C4-2B (cell line): ENCODE results near the gene SYCN.

Experiments
- H3K27ac ChIP-seq: fragments of 450-650 bp; 2 replicates; pipeline ENCODE4 v1.5.1; 2017
- ZFX ChIP-seq: fragments of 450-650 bp; IDR thresholded peaks from 2 replicates; pipeline ENCODE4 v1.6.1; 2017
- TF ChIP-seq, protein P1 (sequence below): fragments of 450-650 bp; conservative IDR thresholded peaks from 2 replicates; pipeline ENCODE4 v1.5.1; 2017; ENCODE audit warnings: mild to moderate bottlenecking

Gene SYCN

GRCh38 chr19:39173502-39173991 is 30.5 kb downstream of the SYCN start:
- H3K27ac ChIP-seq, result no peak overlapping the region
- TF ChIP-seq, protein P1, sequence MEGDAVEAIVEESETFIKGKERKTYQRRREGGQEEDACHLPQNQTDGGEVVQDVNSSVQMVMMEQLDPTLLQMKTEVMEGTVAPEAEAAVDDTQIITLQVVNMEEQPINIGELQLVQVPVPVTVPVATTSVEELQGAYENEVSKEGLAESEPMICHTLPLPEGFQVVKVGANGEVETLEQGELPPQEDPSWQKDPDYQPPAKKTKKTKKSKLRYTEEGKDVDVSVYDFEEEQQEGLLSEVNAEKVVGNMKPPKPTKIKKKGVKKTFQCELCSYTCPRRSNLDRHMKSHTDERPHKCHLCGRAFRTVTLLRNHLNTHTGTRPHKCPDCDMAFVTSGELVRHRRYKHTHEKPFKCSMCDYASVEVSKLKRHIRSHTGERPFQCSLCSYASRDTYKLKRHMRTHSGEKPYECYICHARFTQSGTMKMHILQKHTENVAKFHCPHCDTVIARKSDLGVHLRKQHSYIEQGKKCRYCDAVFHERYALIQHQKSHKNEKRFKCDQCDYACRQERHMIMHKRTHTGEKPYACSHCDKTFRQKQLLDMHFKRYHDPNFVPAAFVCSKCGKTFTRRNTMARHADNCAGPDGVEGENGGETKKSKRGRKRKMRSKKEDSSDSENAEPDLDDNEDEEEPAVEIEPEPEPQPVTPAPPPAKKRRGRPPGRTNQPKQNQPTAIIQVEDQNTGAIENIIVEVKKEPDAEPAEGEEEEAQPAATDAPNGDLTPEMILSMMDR, result no peak
- no peak for TF ChIP-seq ZFX

DNA sequence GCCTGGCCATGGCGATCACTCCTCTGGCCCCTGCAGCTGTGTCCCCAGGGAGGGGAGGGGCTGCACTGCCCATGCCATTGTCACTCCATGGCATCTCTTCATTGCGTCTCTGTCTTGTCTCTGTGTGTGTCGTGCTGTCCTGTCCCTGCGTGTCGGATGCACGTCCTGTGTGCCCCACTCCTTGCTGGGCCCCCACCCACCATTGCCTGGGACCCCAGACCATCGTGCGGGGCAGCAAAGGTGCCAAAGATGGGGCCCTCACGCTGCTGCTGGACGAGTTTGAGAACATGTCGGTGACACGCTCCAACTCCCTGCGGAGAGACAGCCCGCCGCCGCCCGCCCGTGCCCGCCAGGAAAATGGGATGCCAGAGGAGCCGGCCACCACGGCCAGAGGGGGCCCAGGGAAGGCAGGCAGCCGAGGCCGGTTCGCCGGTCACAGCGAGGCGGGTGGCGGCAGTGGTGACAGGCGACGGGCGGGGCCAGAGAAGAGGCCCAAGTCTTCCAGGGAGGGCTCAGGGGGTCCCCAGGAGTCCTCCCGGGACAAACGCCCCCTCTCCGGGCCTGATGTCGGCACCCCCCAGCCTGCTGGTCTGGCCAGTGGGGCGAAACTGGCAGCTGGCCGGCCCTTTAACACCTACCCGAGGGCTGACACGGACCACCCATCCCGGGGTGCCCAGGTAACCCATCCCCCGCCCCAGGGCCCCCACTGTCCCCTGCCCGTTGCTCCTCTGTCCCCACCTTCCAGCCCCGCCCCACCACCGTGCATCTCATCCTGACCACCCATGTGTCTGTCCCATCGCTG is 31.2 kb downstream of the SYCN start:
- H3K27ac ChIP-seq, result no peak overlapping the region

GRCh38 chr19:39171479-39172465 is 32.3 kb downstream of the SYCN start:
- H3K27ac ChIP-seq, result no peak overlapping the region
- TF ChIP-seq, protein P1, result no peak
- TF ChIP-seq ZFX, result no peak

More for the DNA sequence above, 31.2 kb downstream of the SYCN start:
- TF ChIP-seq, protein P1, result no peak
- TF ChIP-seq ZFX, result no peak

GRCh38 chr19:39170386-39171231 is 33.5 kb downstream of the SYCN start:
- H3K27ac ChIP-seq, result no peak overlapping the region
- TF ChIP-seq, protein P1, result no peak
- no peak for TF ChIP-seq ZFX

GRCh38 chr19:39169143-39169810 is 34.8 kb downstream of the SYCN start:
- TF ChIP-seq ZFX, result no peak
- TF ChIP-seq, protein P1, result no peak
- H3K27ac ChIP-seq, result peak overlapping the region; percentile 96

DNA sequence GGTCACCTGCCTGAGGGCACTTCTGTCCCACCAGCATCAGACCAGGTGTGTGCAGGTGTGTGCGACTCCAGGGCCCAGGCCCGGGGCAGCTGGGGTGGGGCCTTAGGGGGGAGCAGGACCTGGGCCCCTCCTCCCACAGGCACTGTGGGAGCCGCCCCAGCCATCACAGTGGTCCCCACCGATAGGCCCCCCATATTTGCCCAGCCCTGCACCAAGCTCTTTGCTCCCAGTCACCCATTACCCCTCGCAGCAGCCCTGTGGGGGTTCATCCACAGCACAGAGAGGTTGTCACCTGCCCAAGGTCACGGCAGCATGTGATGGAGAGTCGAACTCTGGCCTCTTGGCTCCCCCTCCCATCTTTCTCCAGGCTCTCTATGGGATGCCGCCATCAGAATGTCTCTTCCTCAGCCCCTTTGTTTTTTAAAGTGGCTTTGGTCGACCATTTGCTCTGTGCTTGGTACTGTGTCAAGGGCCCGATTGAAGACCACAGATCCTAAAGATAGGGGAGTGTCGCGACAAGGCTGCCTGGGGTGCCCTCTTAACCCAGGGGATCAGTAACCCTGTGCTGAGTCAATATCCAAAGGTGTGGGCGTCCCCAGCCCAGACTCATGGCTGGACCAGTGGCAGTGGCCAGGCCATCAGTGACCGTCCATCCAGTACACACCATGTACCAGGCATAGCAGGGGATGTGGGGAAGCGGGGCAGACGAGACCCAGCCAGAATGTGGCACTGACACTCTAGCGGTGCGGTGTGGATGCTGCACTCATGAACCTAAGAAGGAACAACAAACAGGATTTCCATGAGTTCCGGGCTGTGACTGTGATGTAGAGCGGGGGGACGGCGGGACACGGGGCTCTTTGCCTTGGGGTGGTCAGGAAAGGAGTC is 35.6 kb downstream of the SYCN start:
- H3K27ac ChIP-seq, result peak overlapping the region; percentile 96
- no peak for TF ChIP-seq ZFX
- TF ChIP-seq, protein P1, result no peak
